ENCODE results near the gene PSMB5. TPM values are rescaled to one million over a fixed set of nuclear protein-coding genes. Genes with fewer than 3 reads are reported as not detected.
A peak's percentile ranks its signal among the peaks of the same experiment; 100 is the strongest.

The PSMB5 gene
- total RNA-seq, 1 experiment from 2014 or later: 172 TPM

GRCh38 chr14:23056145-23056955 lies 21.6 kb upstream of the PSMB5 start:
- H3K4me1 ChIP-seq: peaks cover 7% of the 10 kb centered on the region
- intact Hi-C loops (cut with micrococcal nuclease; ENCODE audit: unreplicated experiment): loop anchor here (1.0 to 5.0 kb wide), 4 partner anchors 49 to 499 kb away; partner anchors contain the start of gene PRMT5
- CTCF ChIA-PET: interaction anchor here (0.6 to 3.8 kb wide), 9 partner anchors 13 to 83 kb away, joined by 3 to 27 read pairs (median 8); partner anchors contain the start of gene AJUBA
- Mint-ChIP-seq H3K27ac (ENCODE audit: unreplicated experiment) (peak overlapping the region; percentile 75), H3K4me3 (ENCODE audit: unreplicated experiment) (peak overlapping the region; percentile 85), H3K9me3 (ENCODE audit: unreplicated experiment) (no peaks in the 10 kb centered on the region), H3K36me3 (ENCODE audit: insufficient read depth, unreplicated experiment) (peaks cover 45% of the 10 kb centered on the region), H3K4me1 (ENCODE audit: low read depth, unreplicated experiment) (peaks cover 15% of the 10 kb centered on the region), H3K27me3 (ENCODE audit: insufficient read depth, unreplicated experiment) (no peaks in the 10 kb centered on the region)
- 0 out of 2 replicates have a peak, but pooled peaks cover 3% of the 10 kb centered on the region for H3K36me3 ChIP-seq (ENCODE audit: control insufficient read depth, insufficient read depth, low read length)
- no peaks in the 10 kb centered on the region for H3K9me3 ChIP-seq
- BruUV-seq (replicated peaks): TSS peak; percentile 20
- peak; percentile 62 to 89 for TF ChIP-seq CTCF (IDR thresholded peaks at IDR 0.05; ENCODE audit: insufficient read depth in 1 of 2, low read depth in 1 of 2, low read length in 1 of 2, severe bottlenecking in 1 of 2, unreplicated experiment in 1 of 2)
- H3K4me3 ChIP-seq (ENCODE audit: low read depth, low read length): peak overlapping the region; percentile 56
- DNase-seq: peak; percentile 85 to 87
- POLR2A ChIA-PET: interaction anchor here (1.0 to 1.7 kb wide), 2 partner anchors 9 to 38 kb away, joined by 3 to 4 read pairs; partner anchors contain the start of genes ACIN1 and C14orf119
- no peaks in the 10 kb centered on the region for H3K27me3 ChIP-seq (replicated peaks; ENCODE audit: control insufficient read depth, insufficient read depth, low read length)

- BruUV-seq (replicated peaks): no TSS peak
These were observed 21.0 kb upstream of the PSMB5 start for GRCh38 chr14:23055621-23056144.

More at GRCh38 chr14:23055621-23056144, 21.0 kb upstream of the PSMB5 start:
- no peaks in the 10 kb centered on the region for H3K9me3 Mint-ChIP-seq (ENCODE audit: unreplicated experiment)
- intact Hi-C loops (cut with micrococcal nuclease; ENCODE audit: unreplicated experiment): loop anchor here (1.0 to 5.0 kb wide), 4 partner anchors 48 to 498 kb away; partner anchors contain the start of gene PRMT5
- peaks cover 7% of the 10 kb centered on the region for H3K4me1 ChIP-seq
- ChIA-PET CTCF (interaction anchor here (1.0 to 3.8 kb wide), 7 partner anchors 13 to 82 kb away, joined by 6 to 27 read pairs (median 8); no protein-coding TSS in a partner anchor), POLR2A (interaction anchor here (1.0 to 1.7 kb wide), 2 partner anchors 8 to 39 kb away, joined by 3 to 4 read pairs; partner anchors contain the start of genes ACIN1 and C14orf119)
- no peaks in the 10 kb centered on the region for H3K27me3 Mint-ChIP-seq (ENCODE audit: insufficient read depth, unreplicated experiment)
- peak overlapping the region; percentile 75 for H3K27ac Mint-ChIP-seq (ENCODE audit: unreplicated experiment)
- no peak overlapping the region for H3K4me3 ChIP-seq (ENCODE audit: low read depth, low read length)
- no peaks in the 10 kb centered on the region for H3K9me3 ChIP-seq
- no peak for TF ChIP-seq CTCF (IDR thresholded peaks at IDR 0.05; ENCODE audit: insufficient read depth in 1 of 2, low read depth in 1 of 2, low read length in 1 of 2, severe bottlenecking in 1 of 2, unreplicated experiment in 1 of 2)
- no peak for DNase-seq
- peak overlapping the region; percentile 85 for H3K4me3 Mint-ChIP-seq (ENCODE audit: unreplicated experiment)
- H3K27me3 ChIP-seq (replicated peaks; ENCODE audit: control insufficient read depth, insufficient read depth, low read length): no peaks in the 10 kb centered on the region
- H3K36me3 Mint-ChIP-seq (ENCODE audit: insufficient read depth, unreplicated experiment): peaks cover 39% of the 10 kb centered on the region
- peaks cover 15% of the 10 kb centered on the region for H3K4me1 Mint-ChIP-seq (ENCODE audit: low read depth, unreplicated experiment)
- H3K36me3 ChIP-seq (ENCODE audit: control insufficient read depth, insufficient read depth, low read length): no peaks in the 10 kb centered on the region
